Measurements from ENCODE around the gene MARCHF5.
A peak's percentile ranks its signal among the peaks of the same experiment; 100 is the strongest.

The MARCHF5 gene

GRCh38 chr10:92290837-92291615 lies at the start of gene MARCHF5, which contains the start of gene CPEB3:
MARCHF5 (plus strand) TSS chr10:92291167; CDS start chr10:92291495, 328 bp downstream.
CPEB3 (minus strand) TSS chr10:92291078; CDS start chr10:92240350, 50,728 bp downstream.
- DNase-seq (ENCODE audit: low spot score), result peak; percentile 96

GRCh38 chr10:92241501-92241900 lies 49.5 kb upstream of the MARCHF5 start:
- no peak for DNase-seq (ENCODE audit: low spot score)

- DNase-seq (ENCODE audit: low spot score), result no peak
Observed at GRCh38 chr10:92242380-92242779, 48.6 kb upstream of the MARCHF5 start.

- peak; percentile 61 for DNase-seq (ENCODE audit: low spot score)
Observed at GRCh38 chr10:92242910-92243671, 47.9 kb upstream of the MARCHF5 start.

GRCh38 chr10:92244796-92245195 lies 46.2 kb upstream of the MARCHF5 start:
- no peak for DNase-seq (ENCODE audit: low spot score)

- DNase-seq (ENCODE audit: low spot score), result no peak
Observed at GRCh38 chr10:92248566-92248965, 42.4 kb upstream of the MARCHF5 start.

- DNase-seq (ENCODE audit: low spot score), result no peak
Observed at GRCh38 chr10:92263396-92263795, 27.6 kb upstream of the MARCHF5 start.

- no peak for DNase-seq (ENCODE audit: low spot score)
Observed at GRCh38 chr10:92264249-92264648, 26.7 kb upstream of the MARCHF5 start.

GRCh38 chr10:92265687-92266258 lies 25.2 kb upstream of the MARCHF5 start:
- no peak for DNase-seq (ENCODE audit: low spot score)

- no peak for DNase-seq (ENCODE audit: low spot score)
Observed at GRCh38 chr10:92267343-92267742, 23.6 kb upstream of the MARCHF5 start.

GRCh38 chr10:92268748-92269147 lies 22.2 kb upstream of the MARCHF5 start:
- DNase-seq (ENCODE audit: low spot score), result no peak

- DNase-seq (ENCODE audit: low spot score), result no peak
Observed at GRCh38 chr10:92274071-92274470, 16.9 kb upstream of the MARCHF5 start.

GRCh38 chr10:92278996-92279696 lies 11.8 kb upstream of the MARCHF5 start:
- DNase-seq (ENCODE audit: low spot score), result peak; percentile 47

- no peak for DNase-seq (ENCODE audit: low spot score)
Observed at GRCh38 chr10:92284112-92284704, 6.8 kb upstream of the MARCHF5 start.

- DNase-seq (ENCODE audit: low spot score), result peak; percentile 45
Observed at GRCh38 chr10:92290076-92290836, 711 bp upstream of the MARCHF5 start.

- no peak for DNase-seq (ENCODE audit: low spot score)
Observed at GRCh38 chr10:92291616-92291865, 574 bp downstream of the MARCHF5 start.

GRCh38 chr10:92291921-92292845 lies 1.2 kb downstream of the MARCHF5 start:
- peak; percentile 61 for DNase-seq (ENCODE audit: low spot score)

GRCh38 chr10:92298487-92298886 lies 7.5 kb downstream of the MARCHF5 start:
- DNase-seq (ENCODE audit: low spot score), result no peak

- DNase-seq (ENCODE audit: low spot score), result no peak
Observed at GRCh38 chr10:92303096-92303495, 12.1 kb downstream of the MARCHF5 start.

GRCh38 chr10:92304061-92304460 lies 13.1 kb downstream of the MARCHF5 start:
- no peak for DNase-seq (ENCODE audit: low spot score)
